ENCODE measurements around the gene NAGPA. TPM values are rescaled to one million over a fixed set of nuclear protein-coding genes. Genes with fewer than 3 reads are reported as not detected.
A peak's percentile ranks its signal among the peaks of the same experiment; 100 is the strongest.
"Not testable (repeated sequence)": the region's sequence is repeated elsewhere in the genome, so short reads cannot be mapped to it uniquely, and the experiment has no call there.

NAGPA gene, protein sequence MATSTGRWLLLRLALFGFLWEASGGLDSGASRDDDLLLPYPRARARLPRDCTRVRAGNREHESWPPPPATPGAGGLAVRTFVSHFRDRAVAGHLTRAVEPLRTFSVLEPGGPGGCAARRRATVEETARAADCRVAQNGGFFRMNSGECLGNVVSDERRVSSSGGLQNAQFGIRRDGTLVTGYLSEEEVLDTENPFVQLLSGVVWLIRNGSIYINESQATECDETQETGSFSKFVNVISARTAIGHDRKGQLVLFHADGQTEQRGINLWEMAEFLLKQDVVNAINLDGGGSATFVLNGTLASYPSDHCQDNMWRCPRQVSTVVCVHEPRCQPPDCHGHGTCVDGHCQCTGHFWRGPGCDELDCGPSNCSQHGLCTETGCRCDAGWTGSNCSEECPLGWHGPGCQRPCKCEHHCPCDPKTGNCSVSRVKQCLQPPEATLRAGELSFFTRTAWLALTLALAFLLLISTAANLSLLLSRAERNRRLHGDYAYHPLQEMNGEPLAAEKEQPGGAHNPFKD
- total RNA-seq, result 10 to 100 TPM; 12.7 to 14.0 TPM
- polyA plus RNA-seq (2013, experiment 1 of 2), result 6.8 TPM
- polyA plus RNA-seq (2013, experiment 2 of 2), result 6.3 TPM
- long read RNA-seq, experiment 1, partial matches to known transcripts, result 3 of 6 reads
- long read RNA-seq, experiment 1, other reads (novel, unspliced or antisense), result 3 of 6 reads
- long read RNA-seq, experiment 2, transcript NAGPA-201 (10 exons, 2,202 nt), result major isoform, 7 of 18 reads
- long read RNA-seq, experiment 2, partial matches to known transcripts, result 2 of 18 reads
- long read RNA-seq, experiment 2, other reads (novel, unspliced or antisense), result 9 of 18 reads
- long read RNA-seq, experiment 3, transcript NAGPA-201 (10 exons, 2,202 nt), result major isoform, 34 of 71 reads
- long read RNA-seq, experiment 3, partial matches to known transcripts, result 15 of 71 reads
- long read RNA-seq, experiment 3, other reads (novel, unspliced or antisense), result 21 of 71 reads
- long read RNA-seq, experiment 4, partial matches to known transcripts, result 1 of 1 reads
- long read RNA-seq, experiment 4, other reads (novel, unspliced or antisense), result 0 of 1 reads

DNA sequence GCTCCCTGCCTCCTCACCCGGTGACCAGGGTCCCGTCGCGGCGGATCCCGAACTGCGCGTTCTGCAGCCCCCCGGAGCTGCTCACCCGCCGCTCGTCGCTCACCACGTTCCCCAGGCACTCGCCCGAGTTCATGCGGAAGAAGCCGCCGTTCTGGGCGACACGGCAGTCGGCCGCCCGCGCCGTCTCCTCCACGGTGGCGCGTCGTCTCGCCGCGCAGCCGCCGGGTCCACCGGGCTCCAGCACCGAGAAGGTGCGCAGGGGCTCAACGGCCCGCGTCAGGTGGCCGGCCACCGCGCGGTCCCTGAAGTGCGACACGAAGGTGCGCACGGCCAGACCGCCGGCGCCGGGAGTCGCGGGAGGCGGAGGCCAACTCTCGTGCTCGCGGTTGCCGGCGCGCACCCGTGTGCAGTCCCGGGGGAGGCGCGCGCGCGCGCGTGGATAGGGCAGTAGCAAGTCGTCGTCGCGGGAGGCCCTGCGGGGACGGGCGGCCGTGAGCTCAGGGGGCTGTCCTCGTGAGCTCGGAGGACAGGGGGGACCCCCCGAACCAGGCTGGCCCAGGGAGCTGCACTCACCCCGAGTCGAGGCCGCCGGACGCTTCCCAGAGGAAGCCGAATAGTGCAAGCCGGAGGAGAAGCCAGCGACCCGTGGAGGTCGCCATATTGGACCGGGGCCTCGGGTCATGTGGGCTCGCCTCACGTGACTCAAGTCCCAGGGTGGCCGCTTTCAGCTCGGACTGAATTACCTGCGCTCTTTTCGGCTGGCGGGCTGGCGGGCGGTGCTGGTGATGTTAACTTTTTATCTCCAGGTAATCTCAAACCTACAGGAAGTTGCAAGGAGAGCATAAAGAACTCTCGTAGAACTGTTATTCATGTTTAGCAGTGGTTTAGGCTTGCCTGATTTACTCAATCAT is at the start of gene NAGPA:
Gene NAGPA (minus strand): TSS at position 680 of the 911 bp plus-strand sequence. CDS start 21 bp downstream, at position 659.
- peak within 1 kb of the TSS; percentile 82 for H3K4me3 ChIP-seq (ENCODE audit: low read length)

DNA sequence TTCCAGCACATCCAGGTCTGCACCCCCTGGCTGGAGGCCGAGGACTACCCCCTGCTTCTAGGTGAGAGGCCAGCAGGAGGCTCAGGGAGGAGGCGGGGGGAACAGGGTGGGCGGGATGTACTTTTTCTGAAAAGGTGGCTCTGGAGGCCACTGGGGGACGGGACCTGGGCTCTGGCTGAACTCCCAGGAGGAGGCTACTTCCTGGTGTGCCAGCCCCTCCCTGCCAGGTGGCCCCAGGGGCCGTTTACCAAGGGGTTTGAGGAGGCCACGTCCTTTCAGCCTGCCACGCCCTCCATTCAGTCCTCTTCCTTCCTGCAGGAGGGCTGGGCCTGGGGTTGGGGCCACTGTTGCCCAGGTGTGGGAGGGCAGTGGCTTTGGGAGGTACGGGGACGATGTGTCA is 47.3 kb upstream of the NAGPA start:
- H3K27ac ChIP-seq (ENCODE audit: low read depth, low read length); H3K36me3 ChIP-seq (ENCODE audit: control insufficient read depth, insufficient read depth, low read length); H3K9me3 Mint-ChIP-seq; H3K9me3 ChIP-seq (ENCODE audit: control insufficient read depth, low read length); DNase-seq; H3K9ac ChIP-seq (ENCODE audit: extremely low read depth, low read length, poor library complexity, severe bottlenecking); H3K4me3 Mint-ChIP-seq; H3K27ac Mint-ChIP-seq; H3K4me1 Mint-ChIP-seq; H3K27me3 Mint-ChIP-seq (ENCODE audit: insufficient read depth); H3K4me1 ChIP-seq (ENCODE audit: control insufficient read depth, insufficient read depth, low read length); H3K4me3 ChIP-seq (ENCODE audit: low read length); H3K27me3 ChIP-seq (ENCODE audit: control insufficient read depth, insufficient read depth, low read length, poor library complexity, severe bottlenecking): not testable (repeated sequence)
- WGBS, 2 experiments (ENCODE audit: insufficient coverage in 1 of 2, insufficient read length in 1 of 2), result 96% methylated on average over 7 of the region's 9 CpGs; no CpG with 5 or more reads in 1 of the 2 experiments
- peaks cover 44% of the 10 kb centered on the region for H3K36me3 Mint-ChIP-seq (ENCODE audit: low read depth)

More for the DNA sequence above, at the start of gene NAGPA:
- Mint-ChIP-seq H3K4me1 (peaks cover 32% of the 10 kb centered on the region), H3K9me3 (no peaks in the 10 kb centered on the region), H3K27me3 (ENCODE audit: insufficient read depth) (peaks cover 11% of the 10 kb centered on the region), H3K4me3 (peak within 1 kb of the TSS; percentile 60), H3K36me3 (ENCODE audit: low read depth) (no peaks in the 10 kb centered on the region), H3K27ac (peak within 1 kb of the TSS; percentile 92)
- Histone ChIP-seq H3K36me3 (ENCODE audit: control insufficient read depth, insufficient read depth, low read length) (peaks cover 3% of the 10 kb centered on the region), H3K9me3 (ENCODE audit: control insufficient read depth, low read length) (no peaks in the 10 kb centered on the region), H3K9ac (ENCODE audit: extremely low read depth, low read length, poor library complexity, severe bottlenecking) (peak within 1 kb of the TSS; percentile 81), H3K27me3 (ENCODE audit: control insufficient read depth, insufficient read depth, low read length, poor library complexity, severe bottlenecking) (peaks cover 6% of the 10 kb centered on the region), H3K27ac (ENCODE audit: low read depth, low read length) (peak within 1 kb of the TSS; percentile 72), H3K4me1 (ENCODE audit: control insufficient read depth, insufficient read depth, low read length) (peaks cover 10% of the 10 kb centered on the region)
- peak; percentile 96 for DNase-seq
- 0 to 3% methylated on average over 35 to 104 of the region's 104 CpGs for WGBS, 2 experiments (ENCODE audit: insufficient coverage in 1 of 2, insufficient read length in 1 of 2)
- TF ChIP-seq, protein P1, sequence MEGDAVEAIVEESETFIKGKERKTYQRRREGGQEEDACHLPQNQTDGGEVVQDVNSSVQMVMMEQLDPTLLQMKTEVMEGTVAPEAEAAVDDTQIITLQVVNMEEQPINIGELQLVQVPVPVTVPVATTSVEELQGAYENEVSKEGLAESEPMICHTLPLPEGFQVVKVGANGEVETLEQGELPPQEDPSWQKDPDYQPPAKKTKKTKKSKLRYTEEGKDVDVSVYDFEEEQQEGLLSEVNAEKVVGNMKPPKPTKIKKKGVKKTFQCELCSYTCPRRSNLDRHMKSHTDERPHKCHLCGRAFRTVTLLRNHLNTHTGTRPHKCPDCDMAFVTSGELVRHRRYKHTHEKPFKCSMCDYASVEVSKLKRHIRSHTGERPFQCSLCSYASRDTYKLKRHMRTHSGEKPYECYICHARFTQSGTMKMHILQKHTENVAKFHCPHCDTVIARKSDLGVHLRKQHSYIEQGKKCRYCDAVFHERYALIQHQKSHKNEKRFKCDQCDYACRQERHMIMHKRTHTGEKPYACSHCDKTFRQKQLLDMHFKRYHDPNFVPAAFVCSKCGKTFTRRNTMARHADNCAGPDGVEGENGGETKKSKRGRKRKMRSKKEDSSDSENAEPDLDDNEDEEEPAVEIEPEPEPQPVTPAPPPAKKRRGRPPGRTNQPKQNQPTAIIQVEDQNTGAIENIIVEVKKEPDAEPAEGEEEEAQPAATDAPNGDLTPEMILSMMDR (conservative IDR thresholded peaks at IDR 0.05), result no peak

DNA sequence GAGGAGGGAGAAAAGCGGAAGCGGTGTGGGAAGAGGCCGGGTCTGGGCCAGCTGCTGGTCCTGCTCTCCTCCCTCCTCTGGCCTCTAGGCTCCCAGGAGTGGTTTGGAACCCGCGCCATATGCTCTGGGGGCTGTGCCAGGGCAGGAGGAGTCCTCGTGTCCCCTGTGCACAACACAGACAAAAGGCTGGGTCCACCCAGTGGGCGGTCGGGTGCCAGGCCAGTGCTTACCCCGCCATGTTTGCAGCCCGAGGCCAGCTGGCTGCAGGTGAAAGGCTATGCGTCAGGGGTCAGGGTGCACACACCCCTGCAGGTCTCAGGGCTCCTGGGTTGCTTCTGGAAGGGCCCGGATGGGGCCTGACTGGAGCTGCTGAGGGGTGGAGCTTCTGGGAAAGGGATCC is 46.7 kb upstream of the NAGPA start:
- 90 to 94% methylated on average over 5 to 12 of the region's 12 CpGs for WGBS, 2 experiments (ENCODE audit: insufficient coverage in 1 of 2, insufficient read length in 1 of 2)
- H3K36me3 ChIP-seq (ENCODE audit: control insufficient read depth, insufficient read depth, low read length), result peaks cover 14% of the 10 kb centered on the region
- H3K9me3 Mint-ChIP-seq; H3K4me1 ChIP-seq (ENCODE audit: control insufficient read depth, insufficient read depth, low read length); DNase-seq; H3K27ac ChIP-seq (ENCODE audit: low read depth, low read length); H3K4me3 ChIP-seq (ENCODE audit: low read length); H3K27ac Mint-ChIP-seq; H3K4me1 Mint-ChIP-seq; H3K9ac ChIP-seq (ENCODE audit: extremely low read depth, low read length, poor library complexity, severe bottlenecking); H3K27me3 Mint-ChIP-seq (ENCODE audit: insufficient read depth); H3K9me3 ChIP-seq (ENCODE audit: control insufficient read depth, low read length); H3K27me3 ChIP-seq (ENCODE audit: control insufficient read depth, insufficient read depth, low read length, poor library complexity, severe bottlenecking); H3K4me3 Mint-ChIP-seq: not testable (repeated sequence)
- peaks cover 48% of the 10 kb centered on the region for H3K36me3 Mint-ChIP-seq (ENCODE audit: low read depth)

All from endodermal cell (in vitro differentiated cells).